ENCODE results near the gene NXPH4. TPM values are rescaled to one million over a fixed set of nuclear protein-coding genes. Genes with fewer than 3 reads are reported as not detected.

Gene NXPH4
- total and polyA plus RNA-seq, 9 donors, result 0.13 to 0.20 TPM; not detected in 7

GRCh38 chr12:57224973-57225679 is 8.5 kb downstream of the NXPH4 start:
- peaks cover 1% of the 10 kb centered on the region for H3K4me1 ChIP-seq (ENCODE audit: insufficient read depth)
- TF ChIP-seq CTCF (IDR thresholded peaks at IDR 0.05) (no peak), EP300 (IDR thresholded peaks at IDR 0.05) (no peak), POLR2A (IDR thresholded peaks at IDR 0.05) (no peak)
- H3K27me3 ChIP-seq, result peaks cover 7% of the 10 kb centered on the region
- peak in 1 of 5 donors; percentile 29 for DNase-seq
- no peaks in the 10 kb centered on the region for H3K36me3 ChIP-seq
- WGBS, 3 donors, result 10 to 34% (median 14%) methylated on average over 44 to 61 of the region's 61 CpGs
- no peak overlapping the region for H3K27ac ChIP-seq
- intact Hi-C loops (cut with DNase I), result no loop called here
- H3K9me3 ChIP-seq, result no peaks in the 10 kb centered on the region
- no peak overlapping the region for H3K4me3 ChIP-seq

- peak in 1 of 5 donors; percentile 28 for DNase-seq
- Histone ChIP-seq H3K27me3 (peaks cover 7% of the 10 kb centered on the region), H3K36me3 (no peaks in the 10 kb centered on the region), H3K4me3 (no peak overlapping the region), H3K27ac (no peak overlapping the region), H3K4me1 (ENCODE audit: insufficient read depth) (peaks cover 7% of the 10 kb centered on the region), H3K9me3 (no peaks in the 10 kb centered on the region)
- intact Hi-C loops (cut with DNase I), result loop anchor here in 1 of 4 donors (1.0 kb wide), 1 partner anchor 206 kb away; the partner anchor contains the start of gene R3HDM2
- TF ChIP-seq POLR2A (IDR thresholded peaks at IDR 0.05) (no peak), EP300 (IDR thresholded peaks at IDR 0.05) (no peak), CTCF (IDR thresholded peaks at IDR 0.05) (no peak)
- WGBS, 3 donors, result 64 to 68% (median 65%) methylated on average over 18 of the region's 18 CpGs
Observed at GRCh38 chr12:57225680-57226210, 9.2 kb downstream of the NXPH4 start.

- 9 to 15% (median 12%) methylated on average over 28 to 35 of the region's 35 CpGs for WGBS, 3 donors
- TF ChIP-seq CTCF (IDR thresholded peaks at IDR 0.05) (no peak), POLR2A (IDR thresholded peaks at IDR 0.05) (no peak), EP300 (IDR thresholded peaks at IDR 0.05) (no peak)
- Histone ChIP-seq H3K9me3 (no peaks in the 10 kb centered on the region), H3K36me3 (no peaks in the 10 kb centered on the region), H3K27ac (no peak overlapping the region), H3K4me3 (no peak overlapping the region), H3K27me3 (peaks cover 3% of the 10 kb centered on the region), H3K4me1 (ENCODE audit: insufficient read depth) (peaks cover 7% of the 10 kb centered on the region)
- intact Hi-C loops (cut with DNase I), result loop anchor here in 1 of 4 donors (1.0 kb wide), 1 partner anchor 205 kb away; the partner anchor contains the start of gene R3HDM2
- no peak for DNase-seq
Observed at GRCh38 chr12:57226588-57227314, 10.2 kb downstream of the NXPH4 start.

- Histone ChIP-seq H3K4me1 (ENCODE audit: insufficient read depth) (peaks cover 7% of the 10 kb centered on the region), H3K4me3 (no peak overlapping the region), H3K27ac (no peak overlapping the region), H3K9me3 (no peaks in the 10 kb centered on the region), H3K36me3 (no peaks in the 10 kb centered on the region), H3K27me3 (peaks cover 3% of the 10 kb centered on the region)
- WGBS, 3 donors, result 37 to 43% (median 42%) methylated on average over 7 to 8 of the region's 8 CpGs
- DNase-seq, result no peak
- intact Hi-C loops (cut with DNase I), result no loop called here
- TF ChIP-seq EP300 (IDR thresholded peaks at IDR 0.05) (no peak), CTCF (IDR thresholded peaks at IDR 0.05) (no peak), POLR2A (IDR thresholded peaks at IDR 0.05) (no peak)
Observed at GRCh38 chr12:57227315-57228115, 10.9 kb downstream of the NXPH4 start.
